HG02642 (cell line): ENCODE results near the gene ANXA4.
"Not testable (repeated sequence)": the region's sequence is repeated elsewhere in the genome, so short reads cannot be mapped to it uniquely, and the experiment has no call there.

ENCODE experiments used
- ATAC-seq: cut with Tn5 transposase; IDR thresholded peaks from one replicate; pipeline ENCODE4 v1.9.1; 2021; ENCODE audit warnings: mild to moderate bottlenecking; ENCODE audit not compliant: unreplicated experiment, poor library complexity

The ANXA4 gene

GRCh38 chr2:69774258-69774983, 32.5 kb downstream of the ANXA4 start:
- not testable (repeated sequence) for ATAC-seq

- ATAC-seq: no peak
Measured at GRCh38 chr2:69774984-69775982, 33.3 kb downstream of the ANXA4 start.

- ATAC-seq: no peak
Measured at GRCh38 chr2:69776886-69777785, 35.2 kb downstream of the ANXA4 start.

- no peak for ATAC-seq
Measured at GRCh38 chr2:69777786-69778105, 35.8 kb downstream of the ANXA4 start.

- no peak for ATAC-seq
Measured at GRCh38 chr2:69779258-69780001, 37.5 kb downstream of the ANXA4 start.

GRCh38 chr2:69780921-69781320, 39.0 kb downstream of the ANXA4 start:
- no peak for ATAC-seq

GRCh38 chr2:69781321-69782248, 39.7 kb downstream of the ANXA4 start:
- peak; percentile 61 for ATAC-seq

GRCh38 chr2:69784228-69784627, 42.3 kb downstream of the ANXA4 start:
- ATAC-seq: no peak

- ATAC-seq: no peak
Measured at GRCh38 chr2:69785358-69785757, 43.4 kb downstream of the ANXA4 start.

- ATAC-seq: no peak
Measured at GRCh38 chr2:69786052-69786560, 44.2 kb downstream of the ANXA4 start.

GRCh38 chr2:69789175-69789721, 47.3 kb downstream of the ANXA4 start:
- peak; percentile 50 for ATAC-seq

- peak; percentile 57 for ATAC-seq
Measured at GRCh38 chr2:69789772-69790600, 48.1 kb downstream of the ANXA4 start.

- ATAC-seq: no peak
Measured at GRCh38 chr2:69790601-69790959, 48.6 kb downstream of the ANXA4 start.

- no peak for ATAC-seq
Measured at GRCh38 chr2:69791045-69791444, 49.1 kb downstream of the ANXA4 start.

- no peak for ATAC-seq
Measured at GRCh38 chr2:69796174-69796573, 54.2 kb downstream of the ANXA4 start.

GRCh38 chr2:69797235-69797634, 55.3 kb downstream of the ANXA4 start:
- ATAC-seq: no peak

GRCh38 chr2:69797836-69798289, 55.9 kb downstream of the ANXA4 start:
- ATAC-seq: no peak
